ENCODE data around the gene ZMPSTE24. TPM values are rescaled to one million over a fixed set of nuclear protein-coding genes. Genes with fewer than 3 reads are reported as not detected.

ZMPSTE24 gene
- total and polyA plus RNA-seq, 5 donors, result 23.5 to 43.4 (median 31.4) TPM

DNA sequence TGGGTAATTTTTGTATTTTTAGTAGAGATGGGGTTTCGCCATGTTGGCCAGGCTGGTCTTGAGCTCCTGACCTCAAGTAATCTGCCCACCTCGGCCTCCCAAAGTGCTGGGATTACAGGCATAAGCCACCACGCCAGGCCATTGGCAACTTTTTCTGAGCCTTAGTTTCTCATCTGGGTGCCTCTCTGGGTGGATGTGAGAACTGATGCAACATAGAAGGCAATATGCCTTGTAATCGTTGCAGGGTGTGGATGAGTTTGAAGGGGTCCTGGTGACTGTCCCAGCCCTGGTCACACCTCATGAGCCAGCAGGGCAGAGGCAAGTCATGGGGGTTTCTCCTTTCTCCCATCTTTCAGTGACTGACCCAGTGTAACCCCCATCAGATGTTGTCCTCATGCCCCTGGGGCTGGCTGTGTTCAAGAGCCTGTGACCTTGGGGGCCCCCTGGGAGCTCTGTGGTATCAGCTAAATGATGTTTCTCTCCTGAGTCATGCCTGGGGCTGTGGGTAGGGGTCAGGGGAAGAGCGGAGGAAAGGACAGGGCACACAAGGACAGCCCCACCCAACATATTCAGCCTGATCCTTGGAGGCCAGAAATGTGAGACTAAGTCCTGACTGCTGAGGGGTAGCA is 55.4 kb downstream of the ZMPSTE24 start:
- H3K27me3 ChIP-seq (ENCODE audit: control insufficient read depth, insufficient read depth), result no peaks in the 10 kb centered on the region
- no peak overlapping the region for H3K27ac ChIP-seq (ENCODE audit: low read length)
- H3K9me3 ChIP-seq (ENCODE audit: control insufficient read depth, low read length), result no peaks in the 10 kb centered on the region
- intact Hi-C loops (cut with DNase I), result loop anchor here in 1 of 4 donors (10.0 kb wide), 1 partner anchor 159 kb away; no protein-coding TSS in a partner anchor
- 86% methylated on average over 5 of the region's 5 CpGs for WGBS
- no peak for DNase-seq
- no peak for ATAC-seq
- peaks cover 3% of the 10 kb centered on the region for H3K4me1 ChIP-seq (ENCODE audit: control insufficient read depth, insufficient read depth, low read length)
- H3K4me3 ChIP-seq (ENCODE audit: low read length), result no peak overlapping the region

GRCh38 chr1:40313958-40314720 is 56.1 kb downstream of the ZMPSTE24 start:
- peaks cover 3% of the 10 kb centered on the region for H3K4me1 ChIP-seq (ENCODE audit: control insufficient read depth, insufficient read depth, low read length)
- H3K9me3 ChIP-seq (ENCODE audit: control insufficient read depth, low read length), result no peaks in the 10 kb centered on the region
- H3K4me3 ChIP-seq (ENCODE audit: low read length), result no peak overlapping the region
- no peaks in the 10 kb centered on the region for H3K27me3 ChIP-seq (ENCODE audit: control insufficient read depth, insufficient read depth)
- intact Hi-C loops (cut with DNase I), result loop anchor here in 1 of 4 donors (10.0 kb wide), 1 partner anchor 159 kb away; no protein-coding TSS in a partner anchor
- no peak for ATAC-seq
- DNase-seq, result no peak
- H3K27ac ChIP-seq (ENCODE audit: low read length), result no peak overlapping the region
- WGBS, result 93% methylated on average over 9 of the region's 9 CpGs

DNA sequence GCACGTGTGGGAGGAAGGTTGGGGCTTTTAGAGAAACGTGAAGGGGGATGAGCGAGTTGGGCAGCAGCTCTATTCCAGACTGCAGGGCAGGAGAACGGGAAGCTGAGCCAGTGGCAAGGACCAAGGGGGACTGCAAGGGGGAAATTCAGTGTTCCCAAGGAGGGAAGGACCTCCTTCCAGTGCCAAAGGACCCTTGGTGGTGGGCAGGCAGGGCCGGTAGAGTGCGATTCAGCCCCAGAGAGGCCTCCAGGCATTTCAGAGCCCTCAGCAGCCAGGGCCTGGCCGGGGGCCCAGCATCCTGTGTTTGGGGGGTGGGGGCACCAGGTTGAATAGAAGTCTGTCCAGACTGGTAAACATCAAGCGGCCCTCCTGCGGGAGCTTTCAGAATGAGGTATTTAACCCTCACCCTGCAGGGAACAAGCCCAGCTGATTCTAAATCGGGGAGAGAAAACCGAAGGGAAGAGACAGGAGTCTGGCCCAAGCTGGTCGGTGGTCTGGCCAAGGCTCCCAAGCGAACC is 56.7 kb downstream of the ZMPSTE24 start:
- Histone ChIP-seq H3K4me1 (ENCODE audit: control insufficient read depth, insufficient read depth, low read length) (peaks cover 3% of the 10 kb centered on the region), H3K27ac (ENCODE audit: low read length) (no peak overlapping the region), H3K4me3 (ENCODE audit: low read length) (no peak overlapping the region), H3K9me3 (ENCODE audit: control insufficient read depth, low read length) (no peaks in the 10 kb centered on the region), H3K27me3 (ENCODE audit: control insufficient read depth, insufficient read depth) (no peaks in the 10 kb centered on the region)
- 41% methylated on average over 13 of the region's 13 CpGs for WGBS
- peak in 1 of 3 donors; percentile 52 for DNase-seq
- intact Hi-C loops (cut with DNase I), result loop anchor here in 2 of 4 donors (5.0 to 10.0 kb wide), 2 partner anchors 160 to 167 kb away; no protein-coding TSS in a partner anchor
- ATAC-seq, result peak in 1 of 2 donors; percentile 9

- ATAC-seq (peak; percentile 86 to 89), DNase-seq (peak; percentile 82 to 93 (median 90))
- Histone ChIP-seq H3K27ac (ENCODE audit: low read length) (no peak overlapping the region), H3K4me3 (ENCODE audit: low read length) (peak overlapping the region; percentile 59), H3K9me3 (ENCODE audit: control insufficient read depth, low read length) (no peaks in the 10 kb centered on the region), H3K4me1 (ENCODE audit: control insufficient read depth, insufficient read depth, low read length) (peaks cover 3% of the 10 kb centered on the region), H3K27me3 (ENCODE audit: control insufficient read depth, insufficient read depth) (no peaks in the 10 kb centered on the region)
- intact Hi-C loops (cut with DNase I), result loop anchor here in 2 of 4 donors (5.0 to 10.0 kb wide), 2 partner anchors 161 to 168 kb away; no protein-coding TSS in a partner anchor
- 2% methylated on average over 42 of the region's 42 CpGs for WGBS
Observed at GRCh38 chr1:40315239-40315794, 57.3 kb downstream of the ZMPSTE24 start.

DNA sequence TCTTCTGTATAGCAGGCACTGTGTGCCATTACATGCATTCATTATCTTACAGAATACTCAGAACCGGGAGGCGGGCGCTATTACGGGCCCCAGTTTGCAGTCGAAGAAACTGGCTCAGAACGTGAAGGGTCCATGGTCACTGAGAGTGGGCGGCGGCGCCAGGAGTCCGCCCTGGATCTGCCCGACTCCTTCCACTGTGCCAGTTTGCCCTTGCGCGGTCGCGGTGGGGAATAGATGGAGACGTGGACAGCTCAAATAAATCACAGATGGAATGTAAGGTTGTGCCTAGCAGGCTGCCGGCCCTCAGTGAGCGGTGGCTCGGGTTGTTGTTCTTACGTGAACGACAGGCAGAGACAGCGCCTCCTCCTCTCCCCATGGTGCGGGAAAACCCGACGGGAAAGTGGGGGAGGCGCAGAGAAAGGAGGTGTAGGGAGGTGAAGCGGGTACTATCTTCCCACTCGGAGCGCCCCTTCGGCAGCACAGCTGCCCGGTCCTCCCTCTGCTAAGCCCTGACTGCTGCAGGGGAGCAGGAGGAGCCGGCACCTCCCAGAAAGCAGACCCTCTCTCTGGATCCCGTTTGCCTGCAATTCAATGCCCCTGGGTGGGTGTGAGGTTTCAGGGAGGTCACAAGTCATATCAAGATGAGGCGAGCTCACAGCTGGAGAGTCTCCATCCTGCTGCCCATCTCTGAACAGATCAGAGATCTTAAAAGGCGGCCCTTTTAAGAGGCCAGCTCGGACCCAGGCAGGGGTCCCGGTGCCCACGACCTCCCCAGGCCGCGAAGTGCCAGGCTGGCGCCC is 58.0 kb downstream of the ZMPSTE24 start:
- WGBS, result 3% methylated on average over 41 of the region's 41 CpGs
- ATAC-seq, result peak; percentile 18 to 33

DNA sequence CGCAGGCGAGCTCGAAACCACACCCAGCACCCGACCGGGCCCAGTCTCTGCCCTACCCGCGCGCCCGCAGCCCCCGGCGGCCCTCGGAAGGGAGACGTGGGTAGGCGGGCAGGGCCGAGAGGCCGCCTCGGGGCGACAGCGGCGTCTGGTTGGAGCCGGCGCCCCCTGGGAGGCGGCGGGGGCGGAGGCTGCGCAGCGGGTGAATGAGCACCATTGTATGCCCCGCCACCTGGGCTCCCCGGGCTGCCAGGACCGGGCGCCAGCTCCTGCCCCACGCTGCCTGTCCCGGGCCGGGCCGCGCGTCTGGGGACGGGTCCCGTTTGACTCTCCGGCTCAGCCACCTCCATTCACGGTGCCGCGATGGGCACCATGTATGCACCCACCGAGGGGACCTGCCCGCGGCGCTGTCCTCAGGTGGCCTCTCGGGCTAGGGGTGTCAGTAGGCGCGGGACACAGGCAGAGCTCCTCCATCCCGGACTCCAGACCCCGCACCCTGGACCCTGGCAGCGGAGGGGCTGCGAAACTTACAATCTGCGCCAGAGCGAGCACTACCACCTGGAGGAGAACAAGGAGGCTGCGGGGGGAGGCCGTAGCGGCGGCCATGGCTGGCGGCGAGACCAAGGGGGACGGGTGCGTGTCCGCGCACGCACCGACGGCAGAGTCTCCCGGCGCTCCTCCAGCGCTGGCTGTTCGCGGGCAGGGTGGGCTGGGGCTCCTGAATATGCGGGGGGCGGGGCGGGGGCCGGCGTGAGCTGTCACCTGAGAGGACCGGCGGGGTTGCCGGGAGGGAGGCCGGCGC is 58.8 kb downstream of the ZMPSTE24 start, which contains the start of gene COL9A2:
COL9A2 (minus strand) TSS at position 692 of the 799 bp plus-strand sequence; CDS start at position 603, 89 bp downstream.
- no peak within 1 kb of the TSS for H3K27ac ChIP-seq (ENCODE audit: low read length)
- H3K4me3 ChIP-seq (ENCODE audit: low read length), result peak within 1 kb of the TSS; percentile 59
- DNase-seq, result peak; percentile 43 to 83 (median 82)
- no peaks in the 10 kb centered on the region for H3K9me3 ChIP-seq (ENCODE audit: control insufficient read depth, low read length)
- ATAC-seq, result peak; percentile 54 to 59
- H3K27me3 ChIP-seq (ENCODE audit: control insufficient read depth, insufficient read depth), result no peaks in the 10 kb centered on the region
- H3K4me1 ChIP-seq (ENCODE audit: control insufficient read depth, insufficient read depth, low read length), result peaks cover 3% of the 10 kb centered on the region
- WGBS, result 2% methylated on average over 84 of the region's 84 CpGs
- intact Hi-C loops (cut with DNase I), result loop anchor here in 2 of 4 donors (5.0 to 10.0 kb wide), 2 partner anchors 162 to 169 kb away; no protein-coding TSS in a partner anchor

More for the DNA sequence above, 58.0 kb downstream of the ZMPSTE24 start:
- H3K27me3 ChIP-seq (ENCODE audit: control insufficient read depth, insufficient read depth), result no peaks in the 10 kb centered on the region
- H3K27ac ChIP-seq (ENCODE audit: low read length), result no peak overlapping the region
- peak in 1 of 3 donors; percentile 53 for DNase-seq
- no peaks in the 10 kb centered on the region for H3K9me3 ChIP-seq (ENCODE audit: control insufficient read depth, low read length)
- intact Hi-C loops (cut with DNase I), result loop anchor here in 2 of 4 donors (5.0 to 10.0 kb wide), 2 partner anchors 161 to 169 kb away; no protein-coding TSS in a partner anchor
- H3K4me3 ChIP-seq (ENCODE audit: low read length), result peak overlapping the region; percentile 59
- peaks cover 3% of the 10 kb centered on the region for H3K4me1 ChIP-seq (ENCODE audit: control insufficient read depth, insufficient read depth, low read length)

- 32% methylated on average over 21 of the region's 21 CpGs for WGBS
- intact Hi-C loops (cut with DNase I), result loop anchor here in 2 of 4 donors (5.0 to 10.0 kb wide), 2 partner anchors 163 to 170 kb away; no protein-coding TSS in a partner anchor
- peak overlapping the region; percentile 59 for H3K4me3 ChIP-seq (ENCODE audit: low read length)
- ATAC-seq (no peak), DNase-seq (peak in 1 of 3 donors; percentile 40)
- H3K9me3 ChIP-seq (ENCODE audit: control insufficient read depth, low read length), result no peaks in the 10 kb centered on the region
- H3K27ac ChIP-seq (ENCODE audit: low read length), result no peak overlapping the region
- H3K27me3 ChIP-seq (ENCODE audit: control insufficient read depth, insufficient read depth), result no peaks in the 10 kb centered on the region
- H3K4me1 ChIP-seq (ENCODE audit: control insufficient read depth, insufficient read depth, low read length), result peaks cover 3% of the 10 kb centered on the region
Observed at GRCh38 chr1:40317394-40318074, 59.5 kb downstream of the ZMPSTE24 start.

DNA sequence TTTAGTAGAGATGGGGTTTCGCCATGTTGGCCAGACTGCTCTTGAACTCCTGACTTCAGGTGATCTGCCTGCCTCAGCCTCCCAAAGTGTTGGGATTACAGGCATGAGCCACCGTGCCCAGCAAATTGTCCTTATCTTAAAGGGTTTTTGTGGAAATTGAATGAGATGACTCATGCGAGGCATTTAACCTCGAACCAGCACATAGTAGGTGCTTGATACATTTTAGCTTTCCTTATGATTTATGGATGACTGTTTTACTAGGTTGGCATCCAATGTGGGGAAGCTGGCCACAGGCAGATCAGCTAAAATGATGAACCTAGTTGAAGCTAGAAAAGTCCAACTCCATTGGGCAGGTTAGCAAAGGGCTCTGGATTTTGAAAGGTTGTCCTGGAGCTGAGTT is 60.4 kb downstream of the ZMPSTE24 start:
- Histone ChIP-seq H3K4me3 (ENCODE audit: low read length) (no peak overlapping the region), H3K4me1 (ENCODE audit: control insufficient read depth, insufficient read depth, low read length) (peaks cover 3% of the 10 kb centered on the region), H3K9me3 (ENCODE audit: control insufficient read depth, low read length) (no peaks in the 10 kb centered on the region), H3K27me3 (ENCODE audit: control insufficient read depth, insufficient read depth) (no peaks in the 10 kb centered on the region), H3K27ac (ENCODE audit: low read length) (no peak overlapping the region)
- 88% methylated on average over 4 of the region's 4 CpGs for WGBS
- DNase-seq, result no peak
- no peak for ATAC-seq
- intact Hi-C loops (cut with DNase I), result loop anchor here in 2 of 4 donors (5.0 to 10.0 kb wide), 2 partner anchors 164 to 171 kb away; no protein-coding TSS in a partner anchor

Data from right cardiac atrium (tissue), 5 donors.